GM19238 (cell line): ENCODE measurements around the gene GRK7.

Experiments used
- DNase-seq: peaks from one replicate; pipeline ENCODE4 v3.0.0; 2011; ENCODE audit warnings: low spot score; ENCODE audit not compliant: insufficient read length

Gene GRK7, protein sequence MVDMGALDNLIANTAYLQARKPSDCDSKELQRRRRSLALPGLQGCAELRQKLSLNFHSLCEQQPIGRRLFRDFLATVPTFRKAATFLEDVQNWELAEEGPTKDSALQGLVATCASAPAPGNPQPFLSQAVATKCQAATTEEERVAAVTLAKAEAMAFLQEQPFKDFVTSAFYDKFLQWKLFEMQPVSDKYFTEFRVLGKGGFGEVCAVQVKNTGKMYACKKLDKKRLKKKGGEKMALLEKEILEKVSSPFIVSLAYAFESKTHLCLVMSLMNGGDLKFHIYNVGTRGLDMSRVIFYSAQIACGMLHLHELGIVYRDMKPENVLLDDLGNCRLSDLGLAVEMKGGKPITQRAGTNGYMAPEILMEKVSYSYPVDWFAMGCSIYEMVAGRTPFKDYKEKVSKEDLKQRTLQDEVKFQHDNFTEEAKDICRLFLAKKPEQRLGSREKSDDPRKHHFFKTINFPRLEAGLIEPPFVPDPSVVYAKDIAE (N-terminal part only)

DNA sequence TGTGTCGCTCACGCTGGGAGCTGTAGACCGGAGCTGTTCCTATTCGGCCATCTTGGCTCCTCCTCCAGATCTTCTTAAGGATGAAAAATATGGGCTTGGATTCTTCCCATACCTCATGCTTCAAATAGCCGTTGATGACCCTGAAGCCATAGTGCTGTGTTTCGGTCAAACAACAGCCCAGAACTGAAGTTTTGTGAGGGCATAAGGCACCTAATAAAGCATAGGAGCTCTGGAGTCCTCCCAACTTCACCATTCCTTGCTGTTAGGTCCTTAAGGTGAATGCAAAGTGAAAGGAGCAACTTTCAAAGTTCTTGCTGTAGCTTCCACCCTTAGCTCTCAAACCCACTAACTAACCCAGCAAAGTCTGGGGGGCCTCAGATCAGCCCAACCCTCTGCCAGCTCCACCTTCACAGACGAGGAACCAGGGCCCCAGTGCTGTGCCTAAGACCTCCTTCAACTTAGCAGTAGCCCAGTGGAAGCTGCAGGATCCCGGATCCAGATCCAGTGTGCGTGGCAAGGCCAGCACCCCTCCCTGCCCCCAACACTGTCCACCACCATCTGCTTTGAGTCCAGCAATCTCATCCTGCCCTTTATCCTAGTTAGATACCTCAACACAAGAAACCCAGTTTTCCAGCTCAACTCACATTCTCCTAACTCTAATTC, at the start of gene GRK7:
Gene GRK7, plus strand, starts transcription at position 321 of the 663 bp plus-strand sequence. CDS start 14,877 bp downstream, outside the sequence.
- DNase-seq, result no peak

DNA sequence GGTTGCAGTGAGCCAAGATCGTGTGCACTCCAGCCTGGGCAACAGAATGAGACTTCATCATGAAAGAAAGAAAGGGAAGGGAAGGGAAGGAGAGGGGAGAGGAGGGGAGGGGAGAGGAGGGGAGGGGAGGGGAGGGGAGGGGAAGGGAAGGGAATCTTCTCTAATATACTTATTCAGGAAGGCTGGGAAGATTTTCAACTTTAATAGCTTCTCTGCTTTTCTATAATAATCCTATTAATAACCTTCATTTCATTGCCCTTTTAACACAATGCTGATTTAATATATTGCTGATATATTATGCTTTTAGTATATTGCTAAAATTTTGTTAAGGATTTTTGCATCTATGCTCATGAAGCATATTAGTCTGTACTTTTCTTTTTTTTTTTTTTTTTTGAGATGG, 48.5 kb upstream of the GRK7 start:
- no peak for DNase-seq

DNA sequence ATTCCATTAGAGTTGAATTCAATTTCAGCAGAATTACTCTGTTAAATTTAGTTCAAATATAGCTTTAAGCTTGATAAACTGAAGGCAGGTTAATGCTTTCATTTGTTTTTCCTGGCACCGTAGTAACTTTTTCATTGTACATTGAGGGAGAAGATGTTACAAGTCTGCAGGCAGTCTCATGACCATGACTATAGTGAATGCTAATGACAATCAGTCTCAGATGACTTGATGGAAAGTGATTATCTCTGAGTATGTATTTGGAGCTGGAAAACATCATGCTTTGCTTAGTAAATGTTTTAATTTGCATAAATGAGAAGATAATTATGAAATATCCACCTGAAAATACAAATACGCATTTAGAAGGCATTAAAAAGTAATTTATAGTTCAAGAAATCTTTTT, 41.1 kb upstream of the GRK7 start:
- no peak for DNase-seq

DNA sequence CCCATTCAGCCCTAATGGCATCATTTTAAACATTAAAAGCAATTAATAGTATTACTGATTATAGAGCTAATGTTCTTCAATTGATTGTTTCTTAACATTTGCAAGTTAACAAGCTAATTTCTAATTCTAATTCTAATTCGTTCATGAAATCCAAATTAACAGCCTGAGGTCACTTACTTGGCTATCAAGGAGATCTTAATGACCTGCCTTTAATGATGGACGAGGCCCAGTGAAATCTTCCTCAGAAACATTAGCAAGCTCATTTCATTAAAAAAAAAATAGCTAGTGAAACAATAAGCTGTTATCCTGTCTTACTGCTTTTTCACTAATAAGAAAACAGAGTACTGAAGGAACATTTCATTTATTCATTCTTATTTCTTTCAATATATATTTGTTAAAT, 40.6 kb upstream of the GRK7 start:
- no peak for DNase-seq

GRCh38 chr3:141723255-141723654, 40.0 kb upstream of the GRK7 start:
- DNase-seq, result no peak

DNA sequence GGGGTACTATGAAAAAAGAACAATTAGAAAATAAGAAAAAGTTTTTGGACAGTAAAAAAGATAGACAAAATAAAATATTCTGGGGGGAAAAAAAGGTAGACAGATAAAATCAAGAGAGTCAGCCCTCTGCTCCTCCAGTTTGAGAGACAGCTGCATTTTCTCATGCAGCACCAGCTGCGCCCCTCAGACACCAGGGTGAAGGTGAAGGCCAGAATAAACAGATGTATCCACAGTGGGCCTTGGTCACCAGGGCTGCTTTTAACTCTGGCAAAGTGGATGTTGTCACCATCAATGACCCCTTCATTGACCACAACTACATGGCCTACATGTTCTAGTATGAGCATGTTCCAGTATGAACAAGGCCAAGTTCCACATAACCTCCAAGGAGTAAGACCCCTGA, 39.0 kb upstream of the GRK7 start:
- no peak for DNase-seq

- DNase-seq, result no peak
These were observed 38.2 kb upstream of the GRK7 start for GRCh38 chr3:141725036-141725435.

- DNase-seq, result no peak
These were observed 36.7 kb upstream of the GRK7 start for GRCh38 chr3:141726483-141726882.

DNA sequence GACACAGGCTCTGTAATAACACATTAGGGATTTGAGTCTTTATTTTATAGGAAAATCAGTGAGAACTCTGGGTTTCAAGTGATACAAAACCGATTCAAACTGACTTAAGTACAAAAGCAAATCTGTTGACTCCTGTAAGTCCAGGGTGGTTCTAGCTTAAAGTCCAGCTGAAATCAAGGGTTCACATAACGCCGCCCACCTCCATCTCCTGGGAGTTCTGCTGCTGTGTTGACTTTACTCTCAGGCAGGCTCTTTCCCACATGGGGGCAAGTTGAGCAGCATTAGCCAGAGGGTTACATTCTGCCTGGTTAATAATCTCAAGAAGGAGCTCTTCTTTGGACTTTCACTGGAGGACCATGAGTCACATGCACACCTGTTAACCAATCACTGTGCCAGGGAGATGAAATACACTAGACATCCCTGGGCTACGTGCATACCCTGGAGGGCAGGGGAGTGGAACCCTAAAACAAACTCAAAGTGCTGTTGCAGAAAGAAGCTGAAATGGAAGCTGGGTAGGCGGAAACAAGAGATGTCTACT, 34.8 kb upstream of the GRK7 start:
- DNase-seq, result no peak

- DNase-seq, result no peak
These were observed 34.0 kb upstream of the GRK7 start for GRCh38 chr3:141729240-141729639.

DNA sequence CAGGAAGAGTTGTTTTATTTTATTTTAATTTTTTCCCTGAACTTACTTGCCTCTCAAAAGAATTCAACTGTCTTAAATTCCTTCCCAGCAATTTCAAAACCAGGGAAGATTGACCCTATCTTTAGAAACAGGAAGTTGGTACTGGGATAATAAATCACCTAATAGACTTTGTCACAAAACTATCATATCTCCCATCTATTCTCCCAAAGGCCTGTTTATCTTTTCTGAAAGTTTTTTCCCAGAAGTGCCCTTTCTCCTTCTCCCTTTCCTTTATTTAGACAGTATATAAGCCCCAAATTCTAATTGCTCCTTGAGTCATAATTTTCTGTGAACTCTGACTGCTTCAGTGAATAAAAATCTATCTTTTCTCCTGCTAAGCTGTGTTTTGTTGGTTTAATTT, 28.0 kb upstream of the GRK7 start:
- DNase-seq, result no peak

DNA sequence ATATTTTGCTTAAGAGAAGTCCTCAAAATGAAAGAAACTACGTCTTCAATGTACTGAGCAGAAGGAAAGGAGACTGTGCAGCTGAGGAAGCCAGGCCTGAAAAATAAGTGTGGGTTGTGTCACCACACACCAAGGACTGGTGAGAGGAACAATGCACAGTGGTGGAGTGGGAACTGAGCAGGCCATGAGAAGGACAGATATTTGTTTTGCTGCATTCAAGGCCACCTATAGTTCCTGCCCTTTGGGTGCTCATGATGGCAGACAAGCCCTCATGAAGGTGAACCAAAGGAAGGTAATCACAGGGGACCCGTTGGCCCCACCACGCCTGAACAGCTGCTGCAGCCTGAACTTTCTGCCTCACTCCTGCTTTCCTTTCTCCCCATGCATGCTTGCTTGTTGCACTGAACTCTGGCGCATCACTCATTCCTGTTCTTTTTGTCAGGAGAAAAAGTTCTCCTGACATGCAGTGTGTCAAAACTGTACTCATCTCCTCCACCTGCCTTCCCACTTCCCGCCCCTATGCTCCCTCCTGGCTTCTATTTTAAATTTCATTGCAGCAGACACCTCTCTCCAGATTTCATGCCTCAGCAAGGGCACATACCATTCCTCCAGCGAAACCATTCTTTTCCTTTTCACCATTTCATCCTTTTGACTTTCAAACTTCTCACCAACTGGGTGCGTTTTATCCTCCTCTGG, 27.3 kb upstream of the GRK7 start:
- DNase-seq, result no peak

DNA sequence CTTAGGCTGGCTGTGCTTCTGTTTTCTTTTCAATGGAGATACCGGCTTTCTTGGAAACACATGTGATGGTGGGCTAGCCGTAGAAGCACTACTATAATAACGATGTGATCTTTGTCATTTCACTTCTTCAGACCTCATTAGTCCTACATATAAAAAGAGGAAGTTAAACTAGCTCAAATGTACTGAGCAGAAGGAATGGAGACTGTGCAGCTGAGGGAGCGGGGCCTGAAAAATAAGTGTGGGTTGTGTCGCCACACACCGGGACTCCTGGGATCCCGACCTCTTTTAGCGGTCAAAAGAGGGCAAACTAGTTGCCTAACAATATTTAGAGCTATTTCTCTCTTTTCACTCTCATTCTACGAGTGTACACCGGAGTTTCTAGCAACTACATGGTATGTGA, 26.1 kb upstream of the GRK7 start:
- DNase-seq, result no peak

GRCh38 chr3:141737678-141738021, 25.6 kb upstream of the GRK7 start:
- DNase-seq, result no peak

GRCh38 chr3:141738022-141738890, 25.0 kb upstream of the GRK7 start, which contains the start of gene RNF7:
Gene RNF7 (plus strand): TSS chr3:141738298. CDS start chr3:141738342, 44 bp downstream.
- peak; percentile 85 for DNase-seq

DNA sequence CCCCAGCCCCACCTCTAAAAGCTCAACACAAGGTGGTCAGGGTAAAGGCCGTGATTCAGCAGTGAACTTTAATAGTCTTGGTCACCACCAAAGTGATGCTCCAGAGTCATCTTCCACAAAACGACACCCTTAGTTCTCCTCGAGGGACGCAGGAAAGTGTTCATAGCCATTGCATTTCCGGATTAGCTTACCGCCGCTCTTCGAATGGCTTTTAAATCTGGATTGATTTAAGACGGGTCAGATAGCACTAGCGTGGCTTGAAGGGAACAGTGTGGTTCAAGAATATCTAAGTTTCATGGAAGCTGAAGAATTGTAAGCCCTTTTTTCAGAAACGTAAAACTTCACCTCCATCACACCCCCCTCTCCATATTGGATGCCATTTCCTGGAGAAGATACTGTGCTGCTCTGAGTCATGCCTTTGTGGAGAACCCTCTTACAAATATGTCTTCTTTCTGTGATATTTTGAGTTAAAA, 24.3 kb upstream of the GRK7 start:
- no peak for DNase-seq

GRCh38 chr3:141739731-141740130, 23.5 kb upstream of the GRK7 start:
- no peak for DNase-seq

- DNase-seq, result no peak
These were observed 22.9 kb upstream of the GRK7 start for GRCh38 chr3:141740349-141740748.

GRCh38 chr3:141743305-141743704, 19.9 kb upstream of the GRK7 start:
- DNase-seq, result no peak

GRCh38 chr3:141746962-141747361, 16.2 kb upstream of the GRK7 start:
- no peak for DNase-seq

GRCh38 chr3:141753399-141753798, 9.8 kb upstream of the GRK7 start:
- no peak for DNase-seq
